GDM1 (cell line): ENCODE results near the gene KIAA0586.
"Not testable (repeated sequence)": the region's sequence is repeated elsewhere in the genome, so short reads cannot be mapped to it uniquely, and the experiment has no call there.

ENCODE experiments used
- DNase-seq: peaks from one replicate; lab custom pipeline; 2025; lab: John Stamatoyannopoulos, UW

Gene KIAA0586

DNA sequence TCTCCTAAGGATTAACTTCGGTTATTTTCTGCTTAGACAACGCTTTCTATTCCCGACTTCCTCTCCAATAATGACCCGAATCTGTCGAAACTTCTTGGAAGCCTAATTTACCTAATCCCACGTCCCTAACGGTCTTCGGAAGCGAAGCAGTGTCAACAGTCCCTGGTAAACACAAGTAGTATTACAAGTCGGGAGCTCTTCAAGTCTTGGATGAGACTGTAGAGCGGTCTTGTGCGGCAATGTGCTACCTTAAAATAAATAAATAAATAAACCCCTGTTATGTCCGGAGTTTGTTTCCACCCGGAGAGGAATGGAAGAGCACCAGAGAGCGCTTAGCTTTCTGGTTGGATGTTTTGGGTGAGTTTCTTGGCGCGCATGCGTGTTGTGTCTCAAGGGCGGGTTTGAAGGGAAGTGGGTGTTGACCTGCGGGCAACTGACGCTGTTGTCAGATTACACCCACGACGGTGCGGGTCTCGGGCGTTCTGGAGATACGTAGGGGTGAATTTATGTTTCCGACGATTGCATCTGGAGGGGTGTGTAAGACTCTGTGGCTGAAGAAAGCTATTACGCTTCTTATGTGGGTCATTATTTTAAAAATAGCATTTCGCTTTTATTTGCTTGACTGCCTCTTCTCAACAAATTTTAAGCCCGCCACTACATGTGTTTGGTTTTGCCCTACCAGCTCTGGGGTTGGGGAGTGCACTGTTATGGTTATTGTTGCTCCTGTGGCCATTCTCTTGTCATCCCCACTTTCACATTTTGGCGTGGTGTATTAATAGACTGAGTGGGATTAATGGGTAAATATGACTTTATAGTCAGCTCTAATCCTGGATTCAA is at the start of gene KIAA0586, which contains the start of gene TIMM9:
TSS of gene KIAA0586 (plus strand) at position 439 of the 837 bp plus-strand sequence. CDS start 546 bp downstream, outside the sequence.
TSS of gene TIMM9 (minus strand) at position 251 of the 837 bp plus-strand sequence. CDS start 15,586 bp downstream, outside the sequence.
- DNase-seq = peak; percentile 96

DNA sequence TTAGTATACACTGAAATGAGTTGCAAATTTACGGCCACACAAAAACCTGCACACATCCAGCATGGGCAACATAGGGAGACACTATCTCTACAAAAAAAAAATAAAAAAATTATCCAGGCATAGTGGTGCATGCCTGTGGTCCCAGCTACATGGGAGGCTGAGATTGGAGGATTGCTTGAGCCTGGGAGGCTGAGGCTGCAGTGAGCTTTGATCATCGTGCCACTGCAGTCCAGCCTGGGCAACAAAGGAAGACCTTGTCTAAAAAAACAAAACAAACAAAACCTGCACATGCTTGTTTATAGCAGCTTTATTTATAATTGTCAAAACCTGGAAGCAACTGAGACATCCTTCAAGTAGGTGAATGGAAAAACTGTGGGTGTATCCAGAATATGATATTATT is 36.7 kb upstream of the KIAA0586 start:
- DNase-seq = no peak

DNA sequence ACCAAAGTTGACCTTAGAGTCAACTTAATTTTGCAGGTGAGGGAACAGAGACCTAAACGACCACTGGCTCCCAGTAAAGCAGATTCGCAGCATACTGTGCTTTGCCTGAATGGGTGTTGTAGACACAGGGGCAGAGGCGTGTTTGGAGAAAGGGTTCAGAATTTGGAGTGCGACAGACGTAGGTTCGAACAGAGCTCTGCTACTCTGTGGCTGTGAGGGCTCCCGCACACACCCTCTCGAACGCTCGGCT is 32.0 kb upstream of the KIAA0586 start:
- DNase-seq = no peak

DNA sequence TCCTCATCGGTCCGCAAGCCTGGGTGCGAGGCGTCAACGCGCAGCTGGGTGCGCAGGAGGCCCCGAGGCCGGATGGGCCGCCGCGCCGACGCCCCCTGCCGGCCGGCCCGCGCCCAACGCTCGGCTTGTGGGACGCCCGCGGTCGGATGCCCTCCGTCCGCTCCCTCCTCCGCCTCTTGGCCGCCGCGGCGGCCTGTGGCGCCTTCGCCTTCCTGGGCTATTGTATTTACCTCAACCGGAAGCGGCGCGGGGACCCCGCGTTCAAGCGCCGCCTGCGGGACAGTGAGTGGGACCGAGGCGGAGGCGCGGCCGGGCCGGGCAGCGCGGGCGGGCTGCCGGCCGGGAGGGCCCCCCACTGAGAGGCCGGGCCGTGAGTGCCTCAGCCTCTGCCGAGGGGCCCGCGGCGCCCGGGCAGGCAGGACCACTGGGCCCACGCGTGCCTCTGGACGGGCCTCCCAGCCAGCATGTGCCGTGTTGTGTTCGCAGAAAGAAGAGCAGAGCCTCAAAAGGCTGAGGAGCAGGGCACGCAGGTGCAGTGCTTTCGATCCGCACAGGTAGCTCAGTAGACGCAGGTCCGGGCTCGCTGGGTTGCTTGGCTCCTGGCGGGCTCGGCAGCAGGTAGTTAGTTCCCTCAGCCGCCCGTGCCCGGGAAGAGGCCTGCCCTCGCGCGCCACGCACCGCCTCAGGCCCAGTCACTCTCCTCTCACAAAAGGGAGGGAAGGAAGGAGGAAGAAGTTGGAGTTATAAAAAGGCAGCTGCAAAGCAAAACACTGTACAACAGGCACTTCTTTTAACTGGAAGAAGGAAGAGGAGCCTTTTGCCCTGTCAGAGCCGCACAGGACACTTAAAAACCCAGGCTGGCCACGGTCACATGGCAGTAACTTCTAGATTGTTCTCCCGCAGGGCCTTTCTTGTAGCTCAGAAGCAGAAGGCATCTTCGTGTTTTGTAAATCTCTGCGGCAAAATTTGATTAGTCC is 31.4 kb upstream of the KIAA0586 start, which contains the start of gene TOMM20L:
TSS of gene TOMM20L (plus strand) at position 119 of the 977 bp plus-strand sequence. CDS start at position 147, 28 bp downstream.
- peak; percentile 22 for DNase-seq

DNA sequence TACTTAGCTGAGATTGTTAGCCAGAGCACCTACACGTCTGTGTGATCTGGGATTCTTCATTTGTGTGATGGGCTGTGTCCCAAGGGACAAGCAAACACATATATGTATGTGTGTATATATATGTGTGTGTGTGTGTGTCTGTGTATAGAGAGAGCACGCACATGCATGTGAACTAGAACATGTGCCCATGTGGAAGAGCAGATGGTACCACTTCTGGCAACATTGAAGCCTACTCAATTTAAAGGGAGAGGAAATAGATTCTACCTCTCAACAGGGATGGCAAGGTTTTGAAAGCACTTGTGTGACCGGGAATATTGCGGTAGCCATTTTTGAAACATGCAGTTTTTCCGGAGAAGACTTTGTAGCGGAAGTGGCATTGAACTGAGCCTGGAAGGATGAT is 30.4 kb upstream of the KIAA0586 start:
- no peak for DNase-seq

DNA sequence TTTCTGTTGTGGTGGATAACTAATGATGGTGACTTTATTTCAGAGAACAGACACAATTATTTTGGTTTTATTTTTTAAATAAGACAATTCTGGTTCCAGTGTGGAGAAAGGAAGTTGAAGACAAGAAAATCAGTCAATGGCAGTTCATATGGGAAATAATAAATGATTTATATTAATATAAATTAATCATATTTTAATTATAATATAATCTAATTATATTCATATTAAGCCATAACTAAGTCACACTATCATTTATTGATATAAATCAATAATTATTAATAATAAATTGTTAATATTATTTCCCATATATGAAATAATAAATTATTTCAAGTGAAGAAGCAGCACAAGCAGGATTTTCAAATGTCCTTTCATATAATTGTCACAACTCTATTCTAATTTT is 29.0 kb upstream of the KIAA0586 start:
- no peak for DNase-seq

DNA sequence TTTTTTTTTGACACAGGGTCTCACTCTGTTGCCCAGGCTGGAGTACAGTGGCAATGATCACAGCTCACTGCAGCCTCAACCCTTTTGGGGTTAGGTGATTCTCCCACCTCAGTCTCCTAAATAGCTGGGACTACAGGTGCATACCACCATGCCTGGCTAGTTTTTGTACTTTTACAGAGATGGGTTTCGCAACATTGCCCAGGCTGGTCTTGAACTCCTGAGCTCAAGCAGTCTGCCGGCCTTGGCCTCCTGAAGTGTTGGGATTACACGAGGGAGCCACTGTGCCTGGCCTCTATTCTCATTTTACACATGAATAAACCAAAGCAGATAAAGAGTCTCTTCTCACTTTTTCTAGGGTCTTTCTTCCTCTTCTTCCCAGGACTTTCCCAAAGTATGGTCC is 28.6 kb upstream of the KIAA0586 start:
- DNase-seq = no peak

DNA sequence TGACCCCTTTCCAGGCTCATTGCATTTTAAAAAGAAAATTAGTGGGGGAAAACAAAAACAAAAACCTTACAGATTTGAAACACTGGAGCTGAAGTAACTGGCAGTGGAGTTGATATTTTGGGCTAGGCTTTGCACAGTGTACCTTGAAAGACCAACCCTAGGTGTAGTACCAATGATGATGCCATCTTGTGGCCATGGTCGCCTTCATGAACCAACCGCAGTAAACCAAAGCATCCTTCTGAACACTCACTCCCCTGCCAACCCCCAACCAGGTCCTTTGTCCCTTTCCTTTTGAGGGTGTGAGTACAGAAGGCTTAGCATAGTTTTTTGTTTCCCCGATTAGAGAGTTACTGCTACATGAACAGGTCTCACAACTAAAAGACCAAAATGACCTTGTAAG is 25.9 kb upstream of the KIAA0586 start:
- no peak for DNase-seq

DNA sequence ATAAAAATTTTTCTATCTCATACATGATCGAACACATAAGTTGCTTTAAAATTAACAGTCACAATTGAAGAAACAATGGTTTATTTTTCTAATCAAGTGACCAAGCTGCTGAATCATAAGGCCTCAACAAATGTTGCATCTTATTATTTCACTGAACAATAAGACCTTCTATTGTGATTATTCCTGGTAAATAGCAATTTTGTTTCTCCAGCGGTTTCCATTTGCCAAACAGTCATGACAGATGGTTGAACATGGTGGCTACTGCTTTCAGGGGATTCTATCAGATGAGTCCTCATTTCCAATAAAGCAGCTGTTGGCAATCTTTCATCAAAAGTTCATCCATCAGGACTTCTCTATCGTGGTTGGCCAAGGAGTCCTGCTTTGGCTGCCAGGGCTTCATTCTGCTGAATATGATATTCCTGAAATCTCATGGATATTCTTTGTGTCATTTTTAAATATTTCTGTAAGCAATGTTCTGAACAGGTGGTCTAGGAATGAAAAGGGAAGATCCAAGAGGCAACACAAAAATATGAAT is 18.8 kb upstream of the KIAA0586 start:
- no peak for DNase-seq

DNA sequence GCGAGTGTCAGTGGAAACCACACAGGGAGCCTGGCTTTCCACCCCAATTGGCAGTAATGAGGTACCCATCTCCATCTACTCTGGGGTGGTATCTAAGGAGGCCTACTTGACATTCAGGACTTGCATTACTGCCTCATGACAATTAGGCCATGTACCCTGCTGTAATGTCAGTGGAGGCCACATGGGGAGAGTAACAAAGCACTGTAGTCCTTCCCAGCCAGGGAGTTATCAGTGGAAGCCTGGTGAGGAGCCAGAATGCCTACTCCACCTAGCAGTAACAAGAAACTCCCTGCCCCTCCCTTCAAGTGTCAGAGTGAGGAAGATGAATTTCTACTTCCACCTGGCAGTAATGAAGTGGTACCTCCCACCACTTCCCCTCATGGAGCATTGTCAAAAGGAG is 12.7 kb upstream of the KIAA0586 start:
- no peak for DNase-seq

DNA sequence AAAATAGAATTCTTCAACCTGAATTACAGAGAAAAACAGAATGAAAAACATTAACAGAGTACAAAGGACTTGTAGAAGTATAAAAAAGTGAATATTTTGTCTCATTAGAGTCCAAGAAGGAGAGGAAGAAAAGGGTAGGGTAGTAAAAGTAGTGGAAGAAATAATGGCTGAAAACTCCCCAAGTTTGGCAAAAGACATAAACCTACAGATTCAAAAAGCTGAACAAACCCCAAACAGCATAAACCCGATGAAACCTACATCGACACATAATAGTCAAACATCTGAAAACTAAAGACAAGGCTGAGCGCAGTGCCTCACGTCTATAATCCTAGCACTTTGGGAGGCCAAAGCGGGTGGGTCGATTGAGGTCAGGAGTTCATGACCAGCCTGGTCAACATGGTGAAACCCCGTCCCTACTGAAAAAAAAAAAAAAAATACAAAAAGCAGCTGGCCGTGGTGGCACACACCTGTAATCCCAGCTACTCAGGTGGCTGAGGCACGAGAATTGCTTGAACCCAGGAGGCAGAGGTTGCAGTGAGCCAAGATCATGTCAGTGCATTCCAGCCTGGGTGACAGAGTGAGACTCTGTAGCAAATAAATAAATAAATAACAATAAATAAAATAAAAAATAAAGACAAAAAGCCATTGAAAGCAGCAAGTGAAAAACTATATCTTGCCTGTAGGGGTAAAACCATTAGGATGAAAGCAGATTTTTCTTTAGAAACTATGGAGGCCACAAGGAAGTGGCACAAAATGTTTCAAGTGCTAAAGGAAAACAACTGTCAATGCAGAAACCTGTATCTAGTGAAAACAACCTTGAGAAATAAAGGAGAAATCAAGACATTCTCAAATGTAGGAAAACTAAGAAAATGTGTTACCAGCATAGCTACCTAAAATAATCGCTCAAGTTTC is 11.6 kb upstream of the KIAA0586 start:
- no peak for DNase-seq

DNA sequence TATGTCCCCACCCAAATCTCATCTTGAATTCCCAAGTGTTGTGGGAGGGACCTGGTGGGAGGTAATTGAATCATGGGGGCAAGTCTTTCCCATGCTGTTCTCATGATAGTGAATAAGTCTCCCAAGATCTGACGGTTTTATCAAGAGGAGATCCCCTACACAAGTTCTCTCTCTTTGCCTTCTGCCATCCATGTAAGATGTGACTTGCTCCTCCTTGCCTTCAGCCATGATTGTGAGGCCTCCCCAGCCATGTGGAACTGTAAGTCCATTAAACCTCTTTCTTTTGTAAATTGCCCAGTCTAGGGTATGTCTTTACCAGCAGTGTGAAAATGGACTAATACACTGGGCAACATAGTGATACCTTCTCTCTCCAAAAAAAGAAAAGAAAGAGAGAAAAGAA is 10.6 kb upstream of the KIAA0586 start:
- not testable (repeated sequence) for DNase-seq

DNA sequence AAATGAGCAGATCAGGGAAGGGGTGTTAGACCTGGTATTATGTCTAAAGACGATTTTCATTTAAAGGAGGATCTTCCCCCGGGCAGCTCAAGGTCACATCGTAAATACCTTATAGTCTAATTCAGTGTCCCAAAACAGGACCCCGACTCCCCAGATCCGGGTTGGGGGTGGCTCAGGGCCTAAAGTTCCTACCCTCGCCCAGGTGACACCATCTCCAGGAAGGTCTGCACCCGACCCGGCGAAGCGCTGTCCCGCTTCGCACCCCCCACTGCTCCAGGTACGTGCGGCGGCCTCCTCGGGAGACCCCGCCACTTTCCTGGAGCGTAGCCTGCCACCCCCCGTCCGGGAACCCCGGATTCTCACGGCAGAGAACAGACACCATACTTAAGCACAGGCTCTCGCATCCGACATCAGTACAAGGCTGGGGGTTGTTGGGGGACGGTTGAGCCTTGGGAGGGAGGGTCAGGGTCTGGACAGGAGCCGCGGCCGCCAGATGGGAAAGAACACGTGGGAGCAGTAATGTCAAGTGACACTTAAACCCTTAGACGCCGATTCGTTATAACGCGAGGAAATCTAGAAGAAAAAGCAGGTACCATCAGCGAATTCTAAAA is 744 bp upstream of the KIAA0586 start:
- peak; percentile 44 for DNase-seq

DNA sequence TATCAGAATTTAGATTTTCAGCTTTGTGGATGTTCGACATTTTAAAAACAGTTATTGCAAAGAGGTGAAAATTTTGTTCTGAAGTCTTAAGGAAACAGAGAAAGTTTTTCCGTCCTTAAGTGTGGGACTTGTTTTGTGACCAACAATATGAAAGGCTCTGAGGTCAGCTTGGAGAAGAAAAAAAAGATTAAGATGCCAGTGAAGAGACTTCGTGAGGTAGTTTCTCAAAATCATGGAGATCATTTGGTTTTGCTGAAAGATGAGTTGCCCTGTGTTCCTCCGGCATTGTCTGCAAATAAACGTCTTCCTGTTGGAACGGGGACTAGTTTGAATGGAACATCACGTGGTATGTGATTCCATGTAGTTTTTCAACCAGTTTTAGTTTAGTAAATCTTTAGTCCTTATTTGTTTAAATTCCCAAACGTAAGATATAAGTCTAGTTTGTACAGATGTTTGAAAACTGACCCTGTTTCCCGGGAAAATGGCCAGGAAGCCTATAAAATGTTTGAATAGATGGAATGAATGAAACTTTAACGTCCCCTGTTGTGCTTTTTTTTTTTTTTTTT is 682 bp downstream of the KIAA0586 start:
- peak; percentile 1 for DNase-seq

DNA sequence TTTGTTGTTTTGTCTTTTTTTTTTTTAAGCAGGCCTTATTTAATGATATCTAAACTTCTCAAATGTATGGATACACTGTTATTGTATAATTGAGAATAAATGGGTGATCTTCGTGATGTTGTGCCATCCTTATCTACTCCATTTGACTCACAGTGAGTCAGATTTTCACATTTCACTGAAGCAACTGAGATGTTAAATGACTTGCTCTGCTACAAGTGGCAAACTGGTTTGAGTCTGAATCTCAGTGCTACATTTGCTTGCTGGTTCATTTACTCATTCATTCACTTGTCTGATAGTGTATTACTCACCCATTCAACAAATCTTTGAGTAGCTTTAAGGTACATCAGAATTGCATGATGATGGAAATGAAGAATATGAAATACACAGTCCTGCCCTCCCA is 2.6 kb downstream of the KIAA0586 start:
- no peak for DNase-seq

DNA sequence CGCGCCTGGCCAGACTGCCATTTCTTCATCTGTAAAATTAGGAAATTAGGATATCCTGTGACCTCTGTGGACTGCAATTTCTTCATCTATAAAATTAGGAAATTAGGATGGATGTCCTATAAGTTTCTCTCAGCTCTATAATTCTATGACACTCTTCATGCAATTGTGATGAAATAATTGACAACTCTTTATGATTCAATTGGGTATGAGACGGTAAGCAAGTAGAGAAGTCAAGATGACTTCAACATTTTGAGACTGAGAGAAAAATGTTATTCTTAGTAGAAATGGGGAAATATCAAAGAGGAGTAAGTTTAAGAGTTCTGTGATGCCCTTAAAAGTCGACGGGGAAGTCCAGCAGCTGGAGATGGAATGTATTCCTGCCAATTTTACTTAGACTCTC is 12.0 kb downstream of the KIAA0586 start:
- DNase-seq = no peak

DNA sequence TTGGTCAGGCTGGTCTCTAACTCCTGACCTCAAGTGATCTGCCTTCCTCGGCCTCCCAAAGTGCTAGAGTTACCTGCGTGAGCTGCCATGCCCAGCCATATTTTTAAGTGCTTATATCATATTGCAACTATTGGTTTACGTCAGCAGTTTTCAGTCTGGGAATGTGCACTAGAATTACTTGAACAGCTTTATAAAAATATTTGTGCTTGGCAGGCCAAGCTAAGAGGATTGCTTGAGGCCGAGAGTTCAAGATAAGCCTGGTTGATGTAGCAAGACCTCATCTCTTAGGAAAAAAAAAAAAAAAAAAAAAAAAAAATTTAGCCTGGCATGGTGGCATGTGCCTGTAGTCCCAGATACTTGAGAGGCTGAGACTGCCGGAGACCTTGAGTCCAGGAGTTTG is 17.1 kb downstream of the KIAA0586 start:
- DNase-seq = no peak

DNA sequence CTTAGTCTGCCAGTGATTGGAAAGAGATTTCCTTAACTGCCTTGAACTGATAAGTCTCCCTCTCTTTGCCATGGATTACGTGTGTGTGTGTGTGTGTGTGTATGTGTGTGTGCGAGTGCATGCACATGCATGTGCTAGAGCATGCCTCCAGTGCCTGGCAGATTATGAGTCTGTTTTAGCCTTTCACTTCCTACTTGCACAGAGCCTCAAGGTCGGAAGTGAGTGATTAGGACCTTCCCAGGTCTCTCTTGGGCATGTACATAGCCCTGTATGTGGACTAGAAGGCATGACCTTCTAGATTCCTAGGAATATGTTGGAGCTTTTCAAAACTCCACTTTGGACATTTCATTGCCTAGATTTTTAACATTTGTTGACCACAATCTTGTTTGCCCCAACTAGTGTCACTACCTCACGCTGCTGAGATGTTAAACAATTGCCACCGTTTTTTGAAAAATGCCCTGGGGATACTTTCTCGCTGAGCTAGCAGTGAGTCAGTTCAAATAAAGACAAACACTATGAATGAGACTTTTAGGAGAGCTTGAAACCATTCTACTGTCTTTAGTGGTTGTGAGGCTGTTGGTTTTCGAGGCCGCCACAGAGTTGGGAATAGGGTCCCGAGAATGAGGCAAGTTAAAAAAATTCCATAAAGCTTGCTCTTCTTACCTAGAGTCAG is 28.2 kb downstream of the KIAA0586 start:
- no peak for DNase-seq

DNA sequence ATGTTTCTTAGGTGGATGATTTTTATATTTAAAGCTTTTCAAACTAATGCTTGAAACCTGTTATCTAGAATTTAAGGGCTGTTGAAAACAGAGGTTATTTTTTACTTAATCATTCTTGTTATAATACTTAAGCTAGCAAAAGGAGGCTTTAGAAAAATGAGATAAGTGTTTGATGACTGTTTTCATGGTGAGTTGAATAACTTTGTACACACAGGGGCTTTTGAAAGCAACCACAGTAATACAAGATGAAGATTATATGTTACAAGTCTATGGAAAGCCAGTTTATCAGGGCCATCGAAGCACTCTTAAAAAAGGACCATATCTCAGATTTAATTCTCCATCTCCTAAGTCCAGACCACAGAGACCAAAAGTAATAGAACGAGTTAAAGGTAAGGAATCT is 33.3 kb downstream of the KIAA0586 start:
- no peak for DNase-seq

DNA sequence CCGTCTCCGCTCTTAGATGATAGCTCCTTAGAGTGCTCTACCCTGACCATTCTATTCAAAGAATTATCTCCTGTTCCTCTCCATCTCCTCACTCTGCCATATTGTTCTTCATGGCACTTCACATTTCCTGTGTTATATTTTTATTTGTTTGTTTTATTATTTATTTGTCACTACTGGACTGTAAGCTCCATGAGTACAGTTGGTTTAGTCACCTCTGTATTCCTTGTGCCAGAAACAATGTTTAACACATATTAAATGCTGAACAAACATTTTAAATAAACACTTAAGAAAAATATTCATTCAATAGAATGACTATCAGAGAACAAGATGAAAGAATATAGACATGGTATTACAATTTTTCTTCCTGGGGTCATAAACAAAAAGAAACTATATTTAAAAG is 35.6 kb downstream of the KIAA0586 start:
- DNase-seq = no peak
